Lower leg skin (tissue), 3 donors: ENCODE data around the gene NFASC.

Source experiments
- CTCF ChIP-seq, 3 donors: fragments of 450-650 bp; IDR thresholded peaks; one replicate each; pipeline ENCODE4 v1.5.1; 2016; ENCODE audit warnings: antibody characterized with exemption in 3 of 3, mild to moderate bottlenecking in 3 of 3, moderate library complexity in 2 of 3
- POLR2A ChIP-seq, 2 donors: fragments of 450-650 bp; IDR thresholded peaks; one replicate each; pipeline ENCODE4 v1.6.1; 2016 to 2017; ENCODE audit warnings: antibody characterized with exemption in 2 of 2, mild to moderate bottlenecking in 1 of 2, moderate library complexity in 1 of 2

DNA sequence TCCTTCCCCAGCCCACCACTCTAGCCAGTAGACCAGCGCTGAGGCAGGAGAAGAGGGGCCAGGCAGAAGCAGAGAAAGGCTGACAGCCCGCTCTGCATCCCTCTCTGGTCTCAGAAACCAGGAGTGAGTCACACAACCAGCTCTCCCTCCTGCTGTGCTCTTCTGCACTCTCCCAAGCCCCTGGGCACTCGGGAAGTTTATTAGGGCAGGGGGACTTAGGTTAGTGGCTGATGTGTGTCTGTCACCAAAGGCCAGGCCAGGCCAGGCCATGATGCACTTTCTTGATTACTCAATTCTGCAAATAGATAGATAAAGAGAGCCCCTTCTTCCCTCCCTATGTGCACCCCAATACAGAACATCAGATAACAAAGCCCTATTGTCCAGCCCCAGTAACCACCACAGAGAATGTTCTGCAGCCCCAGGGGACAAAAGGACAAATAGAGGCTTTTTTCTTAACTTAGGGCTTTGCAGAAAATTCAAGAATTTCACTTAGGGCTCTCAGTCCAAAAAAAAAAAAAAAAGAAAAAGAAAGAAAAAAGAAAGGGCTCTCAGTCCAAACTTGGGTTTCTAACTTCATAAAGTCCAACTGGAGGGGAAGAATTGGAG, 119.5 kb downstream of the NFASC start:
- no peak for TF ChIP-seq CTCF (IDR thresholded peaks at IDR 0.05)
- TF ChIP-seq POLR2A (IDR thresholded peaks at IDR 0.05): no peak
